Fibroblast of skin of scalp (primary cell): ENCODE data around the gene ARHGAP23.
"Not testable (repeated sequence)": the region's sequence is repeated elsewhere in the genome, so short reads cannot be mapped to it uniquely, and the experiment has no call there.

Experiments used
- DNase-seq: peaks from one replicate; pipeline ENCODE4 v3.0.0-alpha.2; 2013

The ARHGAP23 gene

GRCh38 chr17:38491346-38492066 is 63.2 kb downstream of the ARHGAP23 start:
- DNase-seq, result not testable (repeated sequence)

GRCh38 chr17:38492067-38493040 is 64.1 kb downstream of the ARHGAP23 start:
- peak; percentile 87 for DNase-seq

- not testable (repeated sequence) for DNase-seq
These were observed 65.9 kb downstream of the ARHGAP23 start for GRCh38 chr17:38494152-38494551.

GRCh38 chr17:38497656-38498055 is 69.4 kb downstream of the ARHGAP23 start:
- not testable (repeated sequence) for DNase-seq

- no peak for DNase-seq
These were observed 70.1 kb downstream of the ARHGAP23 start for GRCh38 chr17:38498353-38498752.

- not testable (repeated sequence) for DNase-seq
These were observed 71.0 kb downstream of the ARHGAP23 start for GRCh38 chr17:38499230-38499629.

- not testable (repeated sequence) for DNase-seq
These were observed 73.5 kb downstream of the ARHGAP23 start for GRCh38 chr17:38501718-38502117.

- not testable (repeated sequence) for DNase-seq
These were observed 75.1 kb downstream of the ARHGAP23 start for GRCh38 chr17:38503286-38503913.

GRCh38 chr17:38504216-38504615 is 76.0 kb downstream of the ARHGAP23 start:
- DNase-seq, result no peak

- DNase-seq, result no peak
These were observed 79.2 kb downstream of the ARHGAP23 start for GRCh38 chr17:38507436-38507835.

GRCh38 chr17:38507921-38508569 is 79.8 kb downstream of the ARHGAP23 start:
- DNase-seq, result no peak

- DNase-seq, result no peak
These were observed 80.3 kb downstream of the ARHGAP23 start for GRCh38 chr17:38508570-38508950.

GRCh38 chr17:38508954-38509771 is 80.9 kb downstream of the ARHGAP23 start:
- DNase-seq, result peak; percentile 89

- no peak for DNase-seq
These were observed 81.6 kb downstream of the ARHGAP23 start for GRCh38 chr17:38509772-38510420.

GRCh38 chr17:38510421-38511149 is 82.3 kb downstream of the ARHGAP23 start:
- no peak for DNase-seq

GRCh38 chr17:38511150-38512108 is 83.2 kb downstream of the ARHGAP23 start:
- DNase-seq, result peak; percentile 77

- DNase-seq, result no peak
These were observed 84.3 kb downstream of the ARHGAP23 start for GRCh38 chr17:38512473-38513058.

GRCh38 chr17:38526526-38526925 is 98.3 kb downstream of the ARHGAP23 start:
- not testable (repeated sequence) for DNase-seq

- DNase-seq, result not testable (repeated sequence)
These were observed 99.9 kb downstream of the ARHGAP23 start for GRCh38 chr17:38528141-38528540.
